HG03342 (cell line): Measurements from ENCODE around the gene KCNQ2.

ENCODE experiments used
- ATAC-seq: cut with Tn5 transposase; IDR thresholded peaks from one replicate; pipeline ENCODE4 v1.9.1; 2021; ENCODE audit warnings: mild to moderate bottlenecking, moderate library complexity; ENCODE audit not compliant: unreplicated experiment

The KCNQ2 gene

GRCh38 chr20:63418617-63419016, 53.8 kb downstream of the KCNQ2 start:
- ATAC-seq, result no peak

GRCh38 chr20:63417738-63418120, 54.7 kb downstream of the KCNQ2 start:
- no peak for ATAC-seq

GRCh38 chr20:63417097-63417737, 55.2 kb downstream of the KCNQ2 start:
- no peak for ATAC-seq

- ATAC-seq, result no peak
These were observed 55.8 kb downstream of the KCNQ2 start for GRCh38 chr20:63416631-63417030.

GRCh38 chr20:63415647-63416391, 56.6 kb downstream of the KCNQ2 start:
- ATAC-seq, result no peak

- no peak for ATAC-seq
These were observed 57.6 kb downstream of the KCNQ2 start for GRCh38 chr20:63414720-63415430.

GRCh38 chr20:63413963-63414684, 58.3 kb downstream of the KCNQ2 start:
- no peak for ATAC-seq

GRCh38 chr20:63413323-63413722, 59.1 kb downstream of the KCNQ2 start:
- no peak for ATAC-seq

GRCh38 chr20:63412889-63413288, 59.6 kb downstream of the KCNQ2 start:
- no peak for ATAC-seq

GRCh38 chr20:63411898-63412631, 60.4 kb downstream of the KCNQ2 start:
- ATAC-seq, result no peak

- no peak for ATAC-seq
These were observed 61.1 kb downstream of the KCNQ2 start for GRCh38 chr20:63411151-63411897.

- no peak for ATAC-seq
These were observed 62.5 kb downstream of the KCNQ2 start for GRCh38 chr20:63409834-63410435.

- ATAC-seq, result no peak
These were observed 63.2 kb downstream of the KCNQ2 start for GRCh38 chr20:63409066-63409833.

GRCh38 chr20:63408684-63409046, 63.8 kb downstream of the KCNQ2 start:
- ATAC-seq, result no peak

GRCh38 chr20:63407928-63408683, 64.3 kb downstream of the KCNQ2 start:
- ATAC-seq, result no peak

- no peak for ATAC-seq
These were observed 65.7 kb downstream of the KCNQ2 start for GRCh38 chr20:63406617-63407245.

GRCh38 chr20:63406011-63406410, 66.4 kb downstream of the KCNQ2 start:
- no peak for ATAC-seq
